Measurements from ENCODE around the gene NRSN2.
A peak's percentile ranks its signal among the peaks of the same experiment; 100 is the strongest.
"Not testable (repeated sequence)": the region's sequence is repeated elsewhere in the genome, so short reads cannot be mapped to it uniquely, and the experiment has no call there.

NRSN2 gene

GRCh38 chr20:354298-354977 is 7.5 kb downstream of the NRSN2 start:
- no peaks in the 10 kb centered on the region for H3K27me3 Mint-ChIP-seq
- peak overlapping the region in 1 of 2 donors; percentile 74 for H3K27ac Mint-ChIP-seq
- no peaks in the 10 kb centered on the region for H3K9me3 Mint-ChIP-seq
- DNase-seq (peak; percentile 80 to 87 (median 82)), ATAC-seq (replicated peaks) (peak; percentile 100)
- no peaks in the 10 kb centered on the region for H3K36me3 Mint-ChIP-seq (ENCODE audit: insufficient read depth)
- peaks cover 8 to 9% of the 10 kb centered on the region in 2 donors for H3K4me1 Mint-ChIP-seq (ENCODE audit: low read depth in 2 of 2)
- no peak overlapping the region for H3K4me3 Mint-ChIP-seq

DNA sequence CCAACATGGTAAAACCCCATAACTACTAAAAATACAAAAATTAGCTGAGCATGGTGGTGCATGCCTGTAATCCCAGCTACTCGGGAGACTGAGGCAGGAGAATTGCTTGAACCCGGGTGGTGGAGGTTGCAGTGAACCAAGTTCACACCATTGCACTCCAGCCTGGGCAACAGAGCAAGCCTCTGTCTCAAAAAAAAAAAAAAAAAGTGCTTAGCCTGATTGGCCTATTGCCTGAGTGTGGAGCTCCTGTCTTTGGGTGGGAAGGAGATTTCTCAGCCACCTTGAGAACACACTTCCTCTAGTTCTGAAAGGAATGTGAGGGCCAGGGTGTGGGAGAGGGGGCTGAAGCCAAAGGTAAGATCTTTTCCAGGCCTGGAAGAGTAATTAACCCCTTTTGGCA is 9.2 kb downstream of the NRSN2 start:
- H3K36me3 Mint-ChIP-seq (ENCODE audit: insufficient read depth); H3K4me3 Mint-ChIP-seq; H3K27me3 Mint-ChIP-seq; ATAC-seq (replicated peaks); DNase-seq; H3K4me1 Mint-ChIP-seq (ENCODE audit: low read depth in 2 of 2); H3K9me3 Mint-ChIP-seq; H3K27ac Mint-ChIP-seq: not testable (repeated sequence)

GRCh38 chr20:356745-357144 is 9.8 kb downstream of the NRSN2 start:
- no peaks in the 10 kb centered on the region for H3K9me3 Mint-ChIP-seq
- no peaks in the 10 kb centered on the region for H3K36me3 Mint-ChIP-seq (ENCODE audit: insufficient read depth)
- H3K4me1 Mint-ChIP-seq (ENCODE audit: low read depth in 2 of 2), result peaks cover 8 to 9% of the 10 kb centered on the region in 2 donors
- no peak overlapping the region for H3K27ac Mint-ChIP-seq
- H3K27me3 Mint-ChIP-seq, result no peaks in the 10 kb centered on the region
- DNase-seq (no peak), ATAC-seq (replicated peaks) (no peak)
- no peak overlapping the region for H3K4me3 Mint-ChIP-seq

- no peaks in the 10 kb centered on the region for H3K36me3 Mint-ChIP-seq (ENCODE audit: insufficient read depth)
- no peak overlapping the region for H3K4me3 Mint-ChIP-seq
- no peaks in the 10 kb centered on the region for H3K9me3 Mint-ChIP-seq
- no peaks in the 10 kb centered on the region for H3K27me3 Mint-ChIP-seq
- H3K27ac Mint-ChIP-seq, result no peak overlapping the region
- DNase-seq (no peak), ATAC-seq (replicated peaks) (no peak)
- peaks cover 5 to 7% of the 10 kb centered on the region in 2 donors for H3K4me1 Mint-ChIP-seq (ENCODE audit: low read depth in 2 of 2)
These were observed 12.1 kb downstream of the NRSN2 start for GRCh38 chr20:358891-359555.

DNA sequence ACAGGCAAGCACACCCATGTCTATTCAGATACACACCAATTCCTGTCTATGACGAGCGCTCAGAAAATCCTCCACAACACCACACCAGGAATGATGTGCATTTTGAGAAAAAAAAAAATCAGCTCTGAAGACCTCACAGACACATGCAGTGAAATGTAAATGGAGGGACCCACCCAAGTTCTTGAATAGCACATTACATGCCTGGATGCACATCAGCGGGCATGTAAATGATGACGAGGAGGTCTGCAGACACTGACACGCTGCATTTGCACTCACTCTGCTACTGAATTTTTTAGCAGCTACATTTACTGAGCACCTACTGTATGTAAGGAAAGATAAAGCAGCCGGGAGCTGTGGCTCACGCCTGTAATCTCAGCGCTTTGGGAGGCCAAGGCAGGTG is 14.7 kb downstream of the NRSN2 start:
- ATAC-seq (replicated peaks) (no peak), DNase-seq (no peak)
- Mint-ChIP-seq H3K9me3 (no peaks in the 10 kb centered on the region), H3K36me3 (ENCODE audit: insufficient read depth) (no peaks in the 10 kb centered on the region), H3K4me1 (ENCODE audit: low read depth in 2 of 2) (peaks cover 3 to 4% of the 10 kb centered on the region in 2 donors), H3K27me3 (no peaks in the 10 kb centered on the region), H3K27ac (no peak overlapping the region), H3K4me3 (no peak overlapping the region)

- H3K4me1 Mint-ChIP-seq (ENCODE audit: low read depth in 2 of 2), result peaks cover 3 to 4% of the 10 kb centered on the region in 2 donors
- no peaks in the 10 kb centered on the region for H3K9me3 Mint-ChIP-seq
- H3K27me3 Mint-ChIP-seq, result peaks cover 0 to 2% of the 10 kb centered on the region in 2 donors
- H3K4me3 Mint-ChIP-seq, result no peak overlapping the region
- no peaks in the 10 kb centered on the region for H3K36me3 Mint-ChIP-seq (ENCODE audit: insufficient read depth)
- no peak overlapping the region for H3K27ac Mint-ChIP-seq
- ATAC-seq (replicated peaks), result peak; percentile 24
- no peak for DNase-seq
These were observed 15.7 kb downstream of the NRSN2 start for GRCh38 chr20:362271-363254.

DNA sequence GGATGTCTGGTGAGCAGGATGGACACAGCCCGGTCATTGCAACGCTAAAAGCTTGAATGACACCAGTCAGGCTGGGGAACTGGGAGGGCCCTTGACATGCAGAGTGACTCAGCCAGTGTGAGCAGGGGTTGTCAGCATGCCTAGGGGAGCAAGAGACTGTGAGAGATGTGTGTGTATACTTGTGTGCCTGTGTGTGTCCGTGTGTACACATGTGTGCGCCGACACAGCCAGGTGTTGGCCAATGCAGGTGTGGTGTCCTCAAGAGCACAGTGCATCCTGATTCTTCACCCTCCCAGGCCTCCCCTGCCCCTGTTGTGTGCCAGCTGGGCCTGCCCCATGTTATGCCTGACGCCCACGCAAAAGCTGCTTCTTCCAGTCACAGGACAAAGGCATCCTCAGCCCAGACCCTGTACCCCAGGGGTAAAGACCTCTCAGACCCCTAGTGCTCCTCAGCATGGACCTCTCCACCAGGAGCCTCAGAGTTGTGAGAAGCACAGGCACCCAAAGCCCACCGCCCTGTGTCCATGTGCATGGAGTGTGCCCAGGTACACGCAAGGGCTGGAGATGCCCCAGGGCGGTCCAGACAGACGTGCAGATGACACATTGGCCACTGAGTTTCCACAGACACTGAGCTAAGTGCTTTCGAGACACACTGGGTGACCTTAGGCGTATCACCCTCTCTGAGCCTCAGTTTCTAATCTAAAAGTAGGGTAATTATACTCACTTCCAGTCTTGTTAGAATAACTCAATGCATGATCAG is 16.6 kb downstream of the NRSN2 start:
- ATAC-seq (replicated peaks) (no peak), DNase-seq (no peak)
- Mint-ChIP-seq H3K4me1 (ENCODE audit: low read depth in 2 of 2) (peaks cover 3 to 4% of the 10 kb centered on the region in 2 donors), H3K9me3 (no peaks in the 10 kb centered on the region), H3K27ac (no peak overlapping the region), H3K4me3 (no peak overlapping the region), H3K27me3 (peaks cover 2 to 12% of the 10 kb centered on the region in 2 donors), H3K36me3 (ENCODE audit: insufficient read depth) (no peaks in the 10 kb centered on the region)

DNA sequence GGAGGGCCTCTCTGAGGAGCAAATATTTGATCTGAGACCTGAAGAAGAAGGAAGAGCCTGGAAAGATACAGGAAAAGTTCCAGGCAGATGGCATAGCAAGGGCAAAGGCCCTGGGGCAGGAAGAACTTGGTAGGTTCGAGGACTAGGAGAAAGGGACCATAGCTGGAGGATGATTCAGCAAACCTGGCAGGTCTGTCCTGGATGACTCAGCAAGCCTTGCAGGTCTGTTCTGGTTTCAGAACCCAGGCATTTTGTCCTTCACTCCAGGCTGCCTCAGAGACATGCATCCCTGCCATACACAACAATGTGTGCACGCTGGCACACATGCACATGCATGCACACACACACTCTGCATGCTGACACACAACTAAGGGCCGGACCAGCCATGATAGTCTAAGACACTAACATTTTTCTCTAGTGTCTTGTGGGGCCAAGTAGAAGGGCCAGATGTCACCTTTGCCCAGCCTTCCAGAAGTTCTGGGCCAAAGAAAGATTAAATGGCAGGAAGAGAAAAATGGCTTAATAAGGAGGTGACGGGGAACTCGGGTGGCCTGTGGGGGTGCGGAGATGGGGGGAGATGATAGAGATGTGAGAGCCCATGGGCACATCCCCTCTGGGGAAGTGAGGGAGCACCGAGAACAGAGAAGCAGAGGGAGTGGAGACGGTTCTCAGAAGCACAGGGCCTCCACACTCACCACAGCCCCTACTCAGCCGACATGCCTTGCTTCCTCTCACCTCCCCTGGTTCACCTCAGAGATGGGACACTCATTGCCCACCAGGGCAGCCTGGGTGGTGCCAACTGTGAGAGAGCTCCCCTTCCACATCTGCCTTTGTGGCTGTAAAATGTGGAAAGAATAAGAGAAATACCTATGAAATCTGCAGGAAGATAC is 18.2 kb downstream of the NRSN2 start:
- Mint-ChIP-seq H3K27me3 (peaks cover 13 to 27% of the 10 kb centered on the region in 2 donors), H3K4me1 (ENCODE audit: low read depth in 2 of 2) (peaks cover 4 to 6% of the 10 kb centered on the region in 2 donors), H3K4me3 (no peak overlapping the region), H3K9me3 (no peaks in the 10 kb centered on the region), H3K36me3 (ENCODE audit: insufficient read depth) (no peaks in the 10 kb centered on the region), H3K27ac (no peak overlapping the region)
- DNase-seq, result no peak
- ATAC-seq (replicated peaks), result no peak

GRCh38 chr20:366041-366718 is 19.3 kb downstream of the NRSN2 start:
- Mint-ChIP-seq H3K27me3 (peaks cover 13 to 27% of the 10 kb centered on the region in 2 donors), H3K4me3 (no peak overlapping the region), H3K4me1 (ENCODE audit: low read depth in 2 of 2) (peaks cover 4 to 6% of the 10 kb centered on the region in 2 donors), H3K36me3 (ENCODE audit: insufficient read depth) (no peaks in the 10 kb centered on the region), H3K27ac (no peak overlapping the region), H3K9me3 (no peaks in the 10 kb centered on the region)
- DNase-seq (no peak), ATAC-seq (replicated peaks) (no peak)

- ATAC-seq (replicated peaks) (no peak), DNase-seq (no peak)
- H3K27ac Mint-ChIP-seq, result no peak overlapping the region
- peaks cover 4 to 6% of the 10 kb centered on the region in 2 donors for H3K4me1 Mint-ChIP-seq (ENCODE audit: low read depth in 2 of 2)
- no peak overlapping the region for H3K4me3 Mint-ChIP-seq
- H3K36me3 Mint-ChIP-seq (ENCODE audit: insufficient read depth), result no peaks in the 10 kb centered on the region
- H3K27me3 Mint-ChIP-seq, result peaks cover 13 to 27% of the 10 kb centered on the region in 2 donors
- H3K9me3 Mint-ChIP-seq, result no peaks in the 10 kb centered on the region
These were observed 20.0 kb downstream of the NRSN2 start for GRCh38 chr20:366719-367485.

DNA sequence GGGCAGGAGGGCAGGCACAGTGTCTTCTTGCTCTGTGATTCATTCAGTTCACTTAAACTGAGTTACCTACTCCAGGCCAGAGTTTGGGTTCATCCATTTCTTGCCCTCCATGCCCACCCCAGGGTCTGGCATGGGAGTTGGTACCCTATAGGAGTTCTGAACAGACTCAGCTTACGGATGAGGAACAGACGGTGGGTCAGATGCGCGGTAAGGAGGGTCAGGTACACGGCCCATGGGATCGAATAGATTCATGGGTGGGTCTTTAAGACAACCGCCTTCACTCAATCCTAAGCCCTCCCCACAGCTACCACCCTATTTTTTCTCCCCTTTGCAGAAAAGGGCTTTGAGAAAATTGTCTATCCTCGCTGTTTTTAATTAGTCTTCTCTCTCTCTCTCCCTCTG is 20.6 kb downstream of the NRSN2 start:
- H3K4me1 Mint-ChIP-seq (ENCODE audit: low read depth in 2 of 2), result peaks cover 4% of the 10 kb centered on the region in 2 donors
- H3K4me3 Mint-ChIP-seq, result no peak overlapping the region
- peaks cover 13 to 27% of the 10 kb centered on the region in 2 donors for H3K27me3 Mint-ChIP-seq
- ATAC-seq (replicated peaks) (no peak), DNase-seq (no peak)
- H3K36me3 Mint-ChIP-seq (ENCODE audit: insufficient read depth), result no peaks in the 10 kb centered on the region
- H3K9me3 Mint-ChIP-seq, result no peaks in the 10 kb centered on the region
- no peak overlapping the region for H3K27ac Mint-ChIP-seq

Data from effector memory CD8-positive, alpha-beta T cell (primary cell).